ENCODE results near the gene LCP2.

LCP2 gene

GRCh38 chr5:170297589-170298462 lies at the start of gene LCP2:
Gene LCP2, minus strand, starts transcription at chr5:170297777. Its CDS starts 166 bp downstream, at chr5:170297611.
- in situ Hi-C loops (cut with MboI; ENCODE audit: low sequenced_read_pairs), result loop anchor here (25.0 kb wide), 1 partner anchor 114 kb away; no protein-coding TSS in a partner anchor

- in situ Hi-C loops (cut with MboI; ENCODE audit: low sequenced_read_pairs), result no loop called here
Measured at GRCh38 chr5:170347022-170347567, 49.5 kb upstream of the LCP2 start.

- in situ Hi-C loops (cut with MboI; ENCODE audit: low sequenced_read_pairs), result no loop called here
Measured at GRCh38 chr5:170345971-170346370, 48.4 kb upstream of the LCP2 start.

GRCh38 chr5:170343177-170343576 lies 45.6 kb upstream of the LCP2 start:
- in situ Hi-C loops (cut with MboI; ENCODE audit: low sequenced_read_pairs), result no loop called here

GRCh38 chr5:170342153-170342725 lies 44.7 kb upstream of the LCP2 start:
- in situ Hi-C loops (cut with MboI; ENCODE audit: low sequenced_read_pairs), result no loop called here

GRCh38 chr5:170341545-170341944 lies 44.0 kb upstream of the LCP2 start:
- in situ Hi-C loops (cut with MboI; ENCODE audit: low sequenced_read_pairs), result no loop called here

- in situ Hi-C loops (cut with MboI; ENCODE audit: low sequenced_read_pairs), result no loop called here
Measured at GRCh38 chr5:170339780-170340167, 42.2 kb upstream of the LCP2 start.

- in situ Hi-C loops (cut with MboI; ENCODE audit: low sequenced_read_pairs), result no loop called here
Measured at GRCh38 chr5:170338933-170339779, 41.6 kb upstream of the LCP2 start.

GRCh38 chr5:170338291-170338690 lies 40.7 kb upstream of the LCP2 start:
- in situ Hi-C loops (cut with MboI; ENCODE audit: low sequenced_read_pairs), result no loop called here

GRCh38 chr5:170337045-170337733 lies 39.6 kb upstream of the LCP2 start:
- in situ Hi-C loops (cut with MboI; ENCODE audit: low sequenced_read_pairs), result no loop called here

GRCh38 chr5:170336065-170336464 lies 38.5 kb upstream of the LCP2 start:
- in situ Hi-C loops (cut with MboI; ENCODE audit: low sequenced_read_pairs), result no loop called here

- in situ Hi-C loops (cut with MboI; ENCODE audit: low sequenced_read_pairs), result no loop called here
Measured at GRCh38 chr5:170334626-170335025, 37.0 kb upstream of the LCP2 start.

- in situ Hi-C loops (cut with MboI; ENCODE audit: low sequenced_read_pairs), result no loop called here
Measured at GRCh38 chr5:170333161-170333910, 35.8 kb upstream of the LCP2 start.

- in situ Hi-C loops (cut with MboI; ENCODE audit: low sequenced_read_pairs), result no loop called here
Measured at GRCh38 chr5:170332058-170332457, 34.5 kb upstream of the LCP2 start.

GRCh38 chr5:170330568-170331054 lies 33.0 kb upstream of the LCP2 start:
- in situ Hi-C loops (cut with MboI; ENCODE audit: low sequenced_read_pairs), result no loop called here

GRCh38 chr5:170329524-170329923 lies 31.9 kb upstream of the LCP2 start:
- in situ Hi-C loops (cut with MboI; ENCODE audit: low sequenced_read_pairs), result no loop called here

- in situ Hi-C loops (cut with MboI; ENCODE audit: low sequenced_read_pairs), result no loop called here
Measured at GRCh38 chr5:170327829-170328228, 30.3 kb upstream of the LCP2 start.

GRCh38 chr5:170327168-170327567 lies 29.6 kb upstream of the LCP2 start:
- in situ Hi-C loops (cut with MboI; ENCODE audit: low sequenced_read_pairs), result no loop called here

GRCh38 chr5:170319301-170319700 lies 21.7 kb upstream of the LCP2 start:
- in situ Hi-C loops (cut with MboI; ENCODE audit: low sequenced_read_pairs), result no loop called here

- in situ Hi-C loops (cut with MboI; ENCODE audit: low sequenced_read_pairs), result no loop called here
Measured at GRCh38 chr5:170317499-170317898, 19.9 kb upstream of the LCP2 start.
